ENCODE measurements around the gene IL17RC.

IL17RC gene

GRCh38 chr3:9883706-9884554 lies 33.0 kb upstream of the IL17RC start:
- H3K36me3 ChIP-seq (ENCODE audit: control insufficient read depth, insufficient read depth, low read length): no peaks in the 10 kb centered on the region
- no peaks in the 10 kb centered on the region for H3K27me3 ChIP-seq (replicated peaks; ENCODE audit: control insufficient read depth, insufficient read depth, low read length)
- no peak for TF ChIP-seq CTCF (IDR thresholded peaks at IDR 0.05; ENCODE audit: insufficient read depth, low read length, poor library complexity, severe bottlenecking)
- no peak overlapping the region for H3K4me3 ChIP-seq (replicated peaks; ENCODE audit: low read depth, low read length)
- DNase-seq (ENCODE audit: extremely low read depth, insufficient read length): no peak

- Histone ChIP-seq H3K27me3 (replicated peaks; ENCODE audit: control insufficient read depth, insufficient read depth, low read length) (no peaks in the 10 kb centered on the region), H3K36me3 (ENCODE audit: control insufficient read depth, insufficient read depth, low read length) (no peaks in the 10 kb centered on the region), H3K4me3 (replicated peaks; ENCODE audit: low read depth, low read length) (no peak overlapping the region)
- no peak for TF ChIP-seq CTCF (IDR thresholded peaks at IDR 0.05; ENCODE audit: insufficient read depth, low read length, poor library complexity, severe bottlenecking)
- no peak for DNase-seq (ENCODE audit: extremely low read depth, insufficient read length)
Observed at GRCh38 chr3:9884555-9885165, 32.2 kb upstream of the IL17RC start.

GRCh38 chr3:9886328-9886727 lies 30.6 kb upstream of the IL17RC start:
- Histone ChIP-seq H3K36me3 (ENCODE audit: control insufficient read depth, insufficient read depth, low read length) (no peaks in the 10 kb centered on the region), H3K4me3 (replicated peaks; ENCODE audit: low read depth, low read length) (no peak overlapping the region), H3K27me3 (replicated peaks; ENCODE audit: control insufficient read depth, insufficient read depth, low read length) (no peaks in the 10 kb centered on the region)
- TF ChIP-seq CTCF (IDR thresholded peaks at IDR 0.05; ENCODE audit: insufficient read depth, low read length, poor library complexity, severe bottlenecking): no peak
- no peak for DNase-seq (ENCODE audit: extremely low read depth, insufficient read length)

GRCh38 chr3:9887480-9887879 lies 29.4 kb upstream of the IL17RC start:
- no peaks in the 10 kb centered on the region for H3K36me3 ChIP-seq (ENCODE audit: control insufficient read depth, insufficient read depth, low read length)
- no peak overlapping the region for H3K4me3 ChIP-seq (replicated peaks; ENCODE audit: low read depth, low read length)
- H3K27me3 ChIP-seq (replicated peaks; ENCODE audit: control insufficient read depth, insufficient read depth, low read length): no peaks in the 10 kb centered on the region
- DNase-seq (ENCODE audit: extremely low read depth, insufficient read length): no peak
- no peak for TF ChIP-seq CTCF (IDR thresholded peaks at IDR 0.05; ENCODE audit: insufficient read depth, low read length, poor library complexity, severe bottlenecking)

- DNase-seq (ENCODE audit: extremely low read depth, insufficient read length): no peak
- H3K4me3 ChIP-seq (replicated peaks; ENCODE audit: low read depth, low read length): no peak overlapping the region
- no peaks in the 10 kb centered on the region for H3K27me3 ChIP-seq (replicated peaks; ENCODE audit: control insufficient read depth, insufficient read depth, low read length)
- H3K36me3 ChIP-seq (ENCODE audit: control insufficient read depth, insufficient read depth, low read length): peaks cover 9% of the 10 kb centered on the region
- TF ChIP-seq CTCF (IDR thresholded peaks at IDR 0.05; ENCODE audit: insufficient read depth, low read length, poor library complexity, severe bottlenecking): no peak
Observed at GRCh38 chr3:9888540-9888939, 28.4 kb upstream of the IL17RC start.

Data from GM06990 (cell line).